Measurements from ENCODE around the gene BEND4. TPM values are rescaled to one million over a fixed set of nuclear protein-coding genes. Genes with fewer than 3 reads are reported as not detected.

BEND4 gene
- total RNA-seq, 5 donors from 2014 or later (not counting 1 experiment from before 2014, with no cell fraction given) = 0.26 to 0.73 (median 0.50) TPM

- H3K36me3 Mint-ChIP-seq = no peaks in the 10 kb centered on the region
- Histone ChIP-seq H3K4me1 (ENCODE audit: control insufficient read depth in 1 of 2, extremely low read depth in 1 of 2, insufficient read depth in 2 of 2, low read length in 2 of 2) (no peaks in the 10 kb centered on the region), H3K36me3 (ENCODE audit: control insufficient read depth in 2 of 2, extremely low read depth in 1 of 2, insufficient read depth in 1 of 2, low read length in 1 of 2) (no peaks in the 10 kb centered on the region), H3K4me3 (ENCODE audit: control insufficient read depth in 1 of 2, extremely low read depth in 1 of 2, low read length in 1 of 2) (no peak overlapping the region), H3K9me3 (no peaks in the 10 kb centered on the region), H3K27ac (ENCODE audit: low read length) (no peak overlapping the region), H3K27me3 (replicated peaks in 1 of 2; ENCODE audit: control insufficient read depth in 2 of 2, extremely low read depth in 1 of 2, insufficient read depth in 2 of 2, low read length in 1 of 2) (peaks cover 0 to 12% of the 10 kb centered on the region in 2 experiments)
- H3K9me3 Mint-ChIP-seq = no peaks in the 10 kb centered on the region
- 88% methylated on average over 12 of the region's 12 CpGs for WGBS (ENCODE audit: insufficient coverage)
- peaks cover 10 to 12% of the 10 kb centered on the region in 2 donors for H3K27me3 Mint-ChIP-seq
- CTCF ChIA-PET = no interaction called here
- H3K4me3 Mint-ChIP-seq = no peak overlapping the region
- H3K4me1 Mint-ChIP-seq = no peaks in the 10 kb centered on the region
- no peak overlapping the region for H3K27ac Mint-ChIP-seq
- POLR2A ChIA-PET = interaction anchor here in 1 of 2 donors (0.5 kb wide), 1 partner anchor 681 kb away, joined by 3 read pairs; no protein-coding TSS in a partner anchor
- no peak for ATAC-seq (replicated peaks in 1 of 4)
- DNase-seq = no peak
Observed at GRCh38 chr4:42119886-42120285, 32.6 kb downstream of the BEND4 start.

DNA sequence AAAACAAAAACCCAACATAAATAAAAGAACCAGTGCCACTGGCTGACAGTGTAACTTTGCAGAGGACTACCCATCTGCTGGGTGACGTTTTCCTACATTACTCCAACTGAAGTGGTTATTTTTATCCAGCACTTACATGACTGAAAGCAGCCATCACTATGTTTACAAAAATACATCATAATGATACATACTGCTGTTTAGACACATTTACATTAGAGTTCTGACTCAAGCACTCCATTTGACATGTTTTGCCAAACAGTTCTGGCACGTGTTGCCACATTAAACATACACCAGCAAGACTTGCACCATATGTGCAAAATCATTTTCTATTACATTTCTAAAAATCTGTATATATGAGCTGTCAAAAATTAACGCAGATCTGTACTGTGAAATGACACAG lies 39.6 kb downstream of the BEND4 start:
- no peak overlapping the region for H3K27ac ChIP-seq (ENCODE audit: low read length)
- Mint-ChIP-seq H3K27me3 (peaks cover 15 to 17% of the 10 kb centered on the region in 2 donors), H3K4me1 (no peaks in the 10 kb centered on the region), H3K27ac (no peak overlapping the region), H3K9me3 (peaks cover 0 to 6% (median 0%) of the 10 kb centered on the region in 3 donors), H3K4me3 (no peak overlapping the region), H3K36me3 (no peaks in the 10 kb centered on the region)
- POLR2A ChIA-PET = no interaction called here
- no peak overlapping the region for H3K4me3 ChIP-seq (ENCODE audit: control insufficient read depth in 1 of 2, extremely low read depth in 1 of 2, low read length in 1 of 2)
- DNase-seq = no peak
- H3K36me3 ChIP-seq (ENCODE audit: control insufficient read depth in 2 of 2, extremely low read depth in 1 of 2, insufficient read depth in 1 of 2, low read length in 1 of 2) = no peaks in the 10 kb centered on the region
- 60% methylated on average over 2 of the region's 3 CpGs for WGBS (ENCODE audit: insufficient coverage)
- H3K4me1 ChIP-seq (ENCODE audit: control insufficient read depth in 1 of 2, extremely low read depth in 1 of 2, insufficient read depth in 2 of 2, low read length in 2 of 2) = no peaks in the 10 kb centered on the region
- no peaks in the 10 kb centered on the region for H3K9me3 ChIP-seq
- H3K27me3 ChIP-seq (replicated peaks in 1 of 2; ENCODE audit: control insufficient read depth in 2 of 2, extremely low read depth in 1 of 2, insufficient read depth in 2 of 2, low read length in 1 of 2) = peaks cover 0 to 6% of the 10 kb centered on the region in 2 experiments
- no peak for ATAC-seq (replicated peaks in 1 of 4)
- CTCF ChIA-PET = interaction anchor here in 1 of 2 donors (0.5 kb wide), 1 partner anchor 798 kb away, joined by 4 read pairs; no protein-coding TSS in a partner anchor

GRCh38 chr4:42104521-42104920 lies 47.9 kb downstream of the BEND4 start:
- no peak overlapping the region for H3K27ac Mint-ChIP-seq
- DNase-seq (no peak), ATAC-seq (replicated peaks in 1 of 4) (no peak)
- peaks cover 0 to 14% (median 4%) of the 10 kb centered on the region in 3 donors for H3K9me3 Mint-ChIP-seq
- Histone ChIP-seq H3K4me3 (ENCODE audit: control insufficient read depth in 1 of 2, extremely low read depth in 1 of 2, low read length in 1 of 2) (no peak overlapping the region), H3K27me3 (replicated peaks in 1 of 2; ENCODE audit: control insufficient read depth in 2 of 2, extremely low read depth in 1 of 2, insufficient read depth in 2 of 2, low read length in 1 of 2) (peaks cover 0 to 2% of the 10 kb centered on the region in 2 experiments), H3K27ac (ENCODE audit: low read length) (no peak overlapping the region), H3K9me3 (no peaks in the 10 kb centered on the region), H3K4me1 (ENCODE audit: control insufficient read depth in 1 of 2, extremely low read depth in 1 of 2, insufficient read depth in 2 of 2, low read length in 2 of 2) (no peaks in the 10 kb centered on the region), H3K36me3 (ENCODE audit: control insufficient read depth in 2 of 2, extremely low read depth in 1 of 2, insufficient read depth in 1 of 2, low read length in 1 of 2) (no peaks in the 10 kb centered on the region)
- WGBS (ENCODE audit: insufficient coverage) = no CpG with 5 or more reads among the region's 2 CpGs
- no peak overlapping the region for H3K4me3 Mint-ChIP-seq
- H3K4me1 Mint-ChIP-seq = no peaks in the 10 kb centered on the region
- ChIA-PET POLR2A (no interaction called here), CTCF (no interaction called here)
- no peaks in the 10 kb centered on the region for H3K36me3 Mint-ChIP-seq
- peaks cover 2 to 3% of the 10 kb centered on the region in 2 donors for H3K27me3 Mint-ChIP-seq

DNA sequence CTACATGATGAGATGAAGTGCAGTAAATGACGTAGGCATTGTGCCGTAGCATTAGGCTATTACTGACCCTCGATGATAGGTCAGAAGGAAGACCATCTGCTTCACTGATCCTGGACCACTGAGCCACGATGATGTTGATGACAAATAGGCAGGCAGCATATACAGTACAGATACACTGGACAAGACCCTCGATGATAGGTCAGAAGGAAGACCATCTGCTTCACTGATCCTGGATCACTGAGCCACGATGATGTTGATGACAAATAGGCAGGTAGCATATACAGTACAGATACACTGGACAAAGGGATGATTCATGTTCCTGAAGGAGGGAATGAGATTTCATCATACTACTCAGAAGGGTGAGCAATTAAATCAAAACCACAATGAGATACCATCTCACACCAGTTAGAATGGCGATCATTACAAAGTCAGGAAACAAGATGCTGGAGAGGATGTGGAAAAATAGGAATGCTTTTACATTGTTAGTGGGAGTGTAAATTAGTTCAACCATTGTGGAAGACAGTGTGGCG lies 50.9 kb downstream of the BEND4 start:
- POLR2A ChIA-PET = no interaction called here
- H3K36me3 Mint-ChIP-seq = no peaks in the 10 kb centered on the region
- 91% methylated on average over 5 of the region's 8 CpGs for WGBS (ENCODE audit: insufficient coverage)
- peaks cover 2 to 3% of the 10 kb centered on the region in 2 donors for H3K27me3 Mint-ChIP-seq
- Histone ChIP-seq H3K4me3 (ENCODE audit: control insufficient read depth in 1 of 2, extremely low read depth in 1 of 2, low read length in 1 of 2) (no peak overlapping the region), H3K27me3 (replicated peaks in 1 of 2; ENCODE audit: control insufficient read depth in 2 of 2, extremely low read depth in 1 of 2, insufficient read depth in 2 of 2, low read length in 1 of 2) (no peaks in the 10 kb centered on the region), H3K36me3 (ENCODE audit: control insufficient read depth in 2 of 2, extremely low read depth in 1 of 2, insufficient read depth in 1 of 2, low read length in 1 of 2) (no peaks in the 10 kb centered on the region), H3K9me3 (no peaks in the 10 kb centered on the region), H3K4me1 (ENCODE audit: control insufficient read depth in 1 of 2, extremely low read depth in 1 of 2, insufficient read depth in 2 of 2, low read length in 2 of 2) (no peaks in the 10 kb centered on the region), H3K27ac (ENCODE audit: low read length) (no peak overlapping the region)
- H3K4me3 Mint-ChIP-seq = no peak overlapping the region
- DNase-seq (no peak), ATAC-seq (replicated peaks in 1 of 4) (no peak)
- no peak overlapping the region for H3K27ac Mint-ChIP-seq
- H3K4me1 Mint-ChIP-seq = no peaks in the 10 kb centered on the region
- CTCF ChIA-PET = no interaction called here
- H3K9me3 Mint-ChIP-seq = peaks cover 0 to 9% (median 4%) of the 10 kb centered on the region in 3 donors

DNA sequence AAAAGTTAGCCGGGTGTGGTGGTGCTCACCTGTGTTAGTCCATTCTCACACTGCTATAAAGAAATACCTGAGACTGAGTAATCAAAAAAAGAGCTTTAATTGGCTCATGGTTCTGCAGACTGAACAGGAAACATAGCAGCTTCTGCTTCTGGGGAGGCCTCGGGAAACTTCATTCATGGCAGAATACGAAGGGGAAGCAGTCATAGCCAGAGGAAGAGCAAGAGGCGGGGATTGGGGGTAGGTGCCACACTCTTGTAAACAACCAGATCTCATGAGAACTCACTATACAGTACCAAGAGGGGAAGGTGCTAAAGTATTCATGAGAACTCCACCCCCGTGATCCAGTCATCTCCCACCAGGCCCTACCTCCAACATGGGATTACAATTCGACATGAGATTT lies 64.1 kb downstream of the BEND4 start:
- H3K27ac ChIP-seq (ENCODE audit: low read length) = no peak overlapping the region
- no peak overlapping the region for H3K27ac Mint-ChIP-seq
- ChIA-PET CTCF (no interaction called here), POLR2A (no interaction called here)
- H3K4me3 ChIP-seq (ENCODE audit: control insufficient read depth in 1 of 2, extremely low read depth in 1 of 2, low read length in 1 of 2) = no peak overlapping the region
- DNase-seq (no peak), ATAC-seq (replicated peaks in 1 of 4) (no peak)
- peaks cover 0 to 10% of the 10 kb centered on the region in 2 donors for H3K36me3 ChIP-seq (ENCODE audit: control insufficient read depth in 2 of 2, extremely low read depth in 1 of 2, insufficient read depth in 1 of 2, low read length in 1 of 2)
- no peak overlapping the region for H3K4me3 Mint-ChIP-seq
- WGBS (ENCODE audit: insufficient coverage) = 76% methylated on average over 3 of the region's 6 CpGs
- H3K27me3 Mint-ChIP-seq = no peaks in the 10 kb centered on the region
- peaks cover 36% of the 10 kb centered on the region for H3K36me3 Mint-ChIP-seq
- H3K9me3 ChIP-seq = no peaks in the 10 kb centered on the region
- H3K9me3 Mint-ChIP-seq = no peaks in the 10 kb centered on the region
- no peaks in the 10 kb centered on the region for H3K4me1 Mint-ChIP-seq
- no peaks in the 10 kb centered on the region for H3K4me1 ChIP-seq (ENCODE audit: control insufficient read depth in 1 of 2, extremely low read depth in 1 of 2, insufficient read depth in 2 of 2, low read length in 2 of 2)
- no peaks in the 10 kb centered on the region for H3K27me3 ChIP-seq (replicated peaks in 1 of 2; ENCODE audit: control insufficient read depth in 2 of 2, extremely low read depth in 1 of 2, insufficient read depth in 2 of 2, low read length in 1 of 2)

GRCh38 chr4:42083816-42084215 lies 68.6 kb downstream of the BEND4 start:
- ChIA-PET POLR2A (interaction anchor here in 1 of 2 donors (0.6 kb wide), 1 partner anchor 12 kb away, joined by 3 read pairs; no protein-coding TSS in a partner anchor), CTCF (no interaction called here)
- no peaks in the 10 kb centered on the region for H3K9me3 Mint-ChIP-seq
- H3K27me3 Mint-ChIP-seq = no peaks in the 10 kb centered on the region
- DNase-seq (no peak), ATAC-seq (replicated peaks in 1 of 4) (no peak)
- H3K36me3 ChIP-seq (ENCODE audit: control insufficient read depth in 2 of 2, extremely low read depth in 1 of 2, insufficient read depth in 1 of 2, low read length in 1 of 2) = peaks cover 0 to 22% of the 10 kb centered on the region in 2 donors
- H3K27ac ChIP-seq (ENCODE audit: low read length) = no peak overlapping the region
- H3K9me3 ChIP-seq = no peaks in the 10 kb centered on the region
- H3K4me3 ChIP-seq (ENCODE audit: control insufficient read depth in 1 of 2, extremely low read depth in 1 of 2, low read length in 1 of 2) = no peak overlapping the region
- peaks cover 49% of the 10 kb centered on the region for H3K36me3 Mint-ChIP-seq
- H3K27me3 ChIP-seq (replicated peaks in 1 of 2; ENCODE audit: control insufficient read depth in 2 of 2, extremely low read depth in 1 of 2, insufficient read depth in 2 of 2, low read length in 1 of 2) = no peaks in the 10 kb centered on the region
- no peaks in the 10 kb centered on the region for H3K4me1 Mint-ChIP-seq
- no peaks in the 10 kb centered on the region for H3K4me1 ChIP-seq (ENCODE audit: control insufficient read depth in 1 of 2, extremely low read depth in 1 of 2, insufficient read depth in 2 of 2, low read length in 2 of 2)
- 100% methylated on average over 1 of the region's 1 CpG for WGBS (ENCODE audit: insufficient coverage)
- no peak overlapping the region for H3K4me3 Mint-ChIP-seq
- no peak overlapping the region for H3K27ac Mint-ChIP-seq
